HG03378 (cell line): ENCODE results near the gene CA10.

Experiments used
- ATAC-seq: cut with Tn5 transposase; IDR thresholded peaks from one replicate; pipeline ENCODE4 v1.9.1; 2021; ENCODE audit warnings: mild to moderate bottlenecking, moderate library complexity; ENCODE audit not compliant: unreplicated experiment

CA10 gene

DNA sequence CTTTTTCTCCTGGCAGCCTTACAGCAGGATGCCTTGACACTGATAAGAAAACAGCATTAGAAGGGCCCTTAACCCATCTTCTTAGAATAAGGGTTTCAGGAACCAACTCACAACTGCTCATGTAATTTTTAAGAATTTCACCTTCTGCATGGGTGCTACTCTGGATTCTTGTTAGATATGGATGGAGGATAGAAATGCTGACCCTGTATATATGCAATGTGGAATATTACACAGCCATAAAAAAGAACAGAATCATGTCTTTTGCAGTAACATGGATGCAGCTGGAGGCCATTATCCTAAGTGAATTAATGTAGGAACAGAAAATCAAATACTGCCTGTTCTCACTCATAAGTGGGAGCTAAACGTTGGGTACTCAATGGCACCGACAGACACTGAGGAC, 423.5 kb downstream of the CA10 start:
- no peak for ATAC-seq

GRCh38 chr17:51734462-51734861, 424.1 kb downstream of the CA10 start:
- no peak for ATAC-seq

DNA sequence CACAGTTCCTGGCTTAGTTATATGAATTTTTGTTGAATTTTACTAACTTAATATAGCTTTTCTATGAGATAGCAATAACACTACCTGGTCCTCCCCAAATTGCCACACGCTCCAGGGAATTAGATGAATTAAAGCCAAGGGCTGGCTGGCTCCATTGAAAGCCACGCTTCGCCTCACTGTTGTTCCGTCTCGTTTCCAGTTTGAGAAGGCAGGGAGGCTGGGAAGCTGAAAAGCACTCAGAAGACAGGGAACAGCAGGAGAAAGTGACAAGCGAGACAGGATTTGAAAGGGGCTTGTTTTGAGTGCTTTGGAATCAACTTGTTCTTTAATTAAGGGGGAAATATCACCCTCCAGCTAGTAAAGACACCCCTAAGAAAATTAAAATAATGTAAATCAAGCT, 425.3 kb downstream of the CA10 start:
- ATAC-seq = no peak

DNA sequence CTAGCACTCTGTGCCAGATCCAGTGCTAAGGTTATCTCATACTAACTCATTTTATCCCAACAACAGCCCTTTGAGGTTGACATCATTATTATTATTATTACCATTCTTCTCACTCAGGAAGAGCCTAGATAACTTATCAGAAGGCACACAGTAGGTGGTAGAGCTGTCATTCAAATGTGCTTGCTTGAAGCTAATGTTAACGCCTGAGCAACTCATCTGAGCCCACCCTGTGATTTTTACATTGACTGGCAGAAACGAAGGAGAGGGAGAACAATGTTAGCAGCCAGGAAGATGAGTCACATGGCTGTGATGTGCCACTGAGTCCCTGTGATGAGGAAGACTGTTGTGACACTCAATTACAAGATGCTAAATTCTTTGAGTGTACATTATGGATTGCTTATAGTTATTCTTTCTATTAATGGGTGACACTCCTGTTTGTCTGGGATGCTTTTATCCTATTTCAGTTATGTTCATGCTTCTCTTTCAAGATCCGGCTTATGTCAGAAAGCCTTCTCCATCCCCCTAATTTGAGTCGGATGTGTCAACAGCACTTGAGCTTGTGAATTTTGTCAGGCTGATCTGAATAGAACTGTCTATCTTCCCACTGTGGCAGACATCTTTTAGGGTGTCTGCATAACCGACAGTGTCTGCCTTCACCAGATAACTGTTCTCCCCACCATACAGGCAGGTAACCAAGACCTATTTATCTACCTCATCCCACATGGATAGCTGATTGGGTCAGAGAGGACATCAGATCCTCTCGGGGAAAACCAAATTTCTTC, 426.4 kb downstream of the CA10 start:
- no peak for ATAC-seq

DNA sequence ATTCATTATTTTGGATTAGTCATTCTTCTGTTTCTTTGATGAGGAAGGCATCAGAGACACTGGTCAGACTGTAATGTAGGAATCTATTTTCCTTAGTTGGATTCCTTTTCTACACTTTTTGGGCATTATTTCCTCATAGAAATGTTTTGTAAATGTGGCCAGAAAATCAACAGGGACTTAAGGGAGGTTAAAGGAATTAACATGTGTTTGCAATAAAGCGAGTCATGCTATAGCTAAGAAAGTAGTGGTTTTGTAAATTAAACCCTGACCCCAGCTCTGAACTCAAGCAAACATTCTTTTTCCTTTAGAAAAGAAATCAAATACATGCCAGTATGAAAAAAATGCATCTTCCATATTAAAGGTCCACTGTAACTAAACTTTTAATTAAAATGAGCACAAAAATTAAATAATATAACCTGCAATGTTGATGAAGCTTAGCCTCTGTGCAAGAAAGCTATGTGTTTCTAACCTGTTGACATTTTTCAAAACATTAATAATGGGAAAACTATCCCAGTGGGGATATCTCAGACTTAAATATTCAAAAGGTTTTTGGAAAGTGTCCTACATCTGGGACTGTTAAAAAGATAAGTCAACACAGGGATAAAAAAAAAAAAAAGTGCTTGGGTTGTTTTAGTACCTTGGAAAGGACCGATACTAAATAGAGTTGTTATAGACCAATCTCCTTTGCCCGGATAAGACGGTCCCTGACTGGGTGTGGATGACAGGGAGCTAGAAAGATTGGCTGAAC, 428.0 kb downstream of the CA10 start:
- ATAC-seq = no peak

- peak; percentile 75 for ATAC-seq
These were observed 433.3 kb downstream of the CA10 start for GRCh38 chr17:51725185-51725584.

DNA sequence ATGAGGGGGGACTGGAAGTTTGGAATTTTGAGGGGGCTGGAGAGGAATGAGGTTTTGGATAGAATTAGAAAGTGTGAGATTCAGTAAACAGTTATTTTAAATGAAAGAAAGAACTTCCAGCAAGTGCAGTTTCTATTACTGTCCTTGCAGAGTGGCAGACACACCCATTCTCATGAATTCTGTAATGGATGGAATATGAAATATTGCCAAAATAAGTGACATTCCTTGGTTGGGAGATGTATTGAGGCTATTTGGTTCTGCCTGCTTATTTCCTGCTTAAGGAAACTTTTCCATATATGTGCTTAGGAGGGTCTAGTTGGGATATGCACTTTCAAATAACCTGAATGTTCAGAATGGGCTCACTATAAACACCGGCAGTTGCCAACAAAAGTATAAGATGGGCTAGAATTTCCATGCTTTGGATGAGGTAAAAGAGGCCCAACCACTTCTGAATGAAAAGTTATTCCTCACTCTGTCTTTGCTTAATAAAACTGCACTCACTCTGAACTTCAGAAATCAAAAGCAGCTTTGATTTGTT, 434.4 kb downstream of the CA10 start:
- no peak for ATAC-seq

DNA sequence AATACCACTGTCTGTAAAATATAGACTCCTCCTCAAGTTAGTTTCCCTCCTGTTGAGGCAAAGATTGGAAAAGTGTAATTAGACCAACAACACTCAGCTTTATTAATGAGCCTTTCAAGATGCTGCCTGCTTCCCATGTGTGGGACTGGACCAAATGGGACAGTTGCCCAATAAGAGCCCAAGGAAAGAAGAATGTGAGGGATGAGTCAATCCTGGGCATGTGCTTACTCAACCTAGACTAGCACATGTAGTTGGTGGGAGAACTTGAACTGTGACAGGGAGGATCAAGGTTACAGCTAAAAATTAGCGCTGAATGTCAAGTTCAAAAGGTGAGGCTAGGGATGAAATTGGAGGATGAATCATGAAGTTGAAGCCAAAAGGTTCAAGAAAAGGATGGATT, 435.5 kb downstream of the CA10 start:
- ATAC-seq = no peak

DNA sequence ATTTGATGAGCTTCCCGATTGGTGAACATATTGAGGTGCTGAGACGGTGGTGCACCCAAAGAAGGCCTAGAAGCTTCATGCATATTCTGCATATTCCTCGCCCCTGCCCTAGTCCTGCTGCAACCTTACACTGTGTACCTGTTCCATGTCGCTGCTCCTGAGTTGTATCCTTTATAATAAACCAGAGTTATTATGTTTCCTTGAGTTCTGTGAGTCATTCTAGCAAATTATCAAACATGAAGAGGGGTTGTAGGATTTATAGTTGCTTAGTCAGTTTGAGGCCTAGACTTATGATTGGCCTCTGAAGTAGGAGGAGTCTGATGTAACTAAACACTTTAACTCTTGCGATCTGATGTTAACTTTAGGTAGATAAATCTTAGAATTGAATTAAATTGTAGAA, 436.8 kb downstream of the CA10 start:
- no peak for ATAC-seq

DNA sequence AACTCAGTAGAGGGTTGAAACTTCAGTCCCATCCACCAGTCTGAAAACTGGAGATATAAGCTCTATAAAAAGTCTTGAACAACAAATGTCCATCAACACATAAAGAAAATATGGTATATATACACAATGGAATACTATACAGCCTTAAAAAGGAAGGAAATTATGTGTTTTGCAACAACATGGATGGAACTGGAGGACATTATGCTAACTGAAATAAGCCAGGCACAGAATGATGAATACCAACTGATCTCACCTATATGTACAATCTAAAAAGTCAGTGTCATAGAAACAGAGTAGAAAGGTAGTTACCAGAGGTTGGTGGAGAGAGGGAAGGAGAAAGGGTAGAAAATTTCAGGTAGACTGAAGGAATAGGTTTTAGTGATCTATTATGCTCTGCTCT, 438.1 kb downstream of the CA10 start:
- no peak for ATAC-seq

GRCh38 chr17:51718983-51719382, 439.5 kb downstream of the CA10 start:
- no peak for ATAC-seq

- ATAC-seq = no peak
These were observed 446.9 kb downstream of the CA10 start for GRCh38 chr17:51711581-51711980.

- ATAC-seq = no peak
These were observed 447.9 kb downstream of the CA10 start for GRCh38 chr17:51710634-51710979.

GRCh38 chr17:51709694-51710633, 448.6 kb downstream of the CA10 start:
- ATAC-seq = no peak

GRCh38 chr17:51707216-51707615, 451.3 kb downstream of the CA10 start:
- no peak for ATAC-seq

- no peak for ATAC-seq
These were observed 452.4 kb downstream of the CA10 start for GRCh38 chr17:51706093-51706492.

DNA sequence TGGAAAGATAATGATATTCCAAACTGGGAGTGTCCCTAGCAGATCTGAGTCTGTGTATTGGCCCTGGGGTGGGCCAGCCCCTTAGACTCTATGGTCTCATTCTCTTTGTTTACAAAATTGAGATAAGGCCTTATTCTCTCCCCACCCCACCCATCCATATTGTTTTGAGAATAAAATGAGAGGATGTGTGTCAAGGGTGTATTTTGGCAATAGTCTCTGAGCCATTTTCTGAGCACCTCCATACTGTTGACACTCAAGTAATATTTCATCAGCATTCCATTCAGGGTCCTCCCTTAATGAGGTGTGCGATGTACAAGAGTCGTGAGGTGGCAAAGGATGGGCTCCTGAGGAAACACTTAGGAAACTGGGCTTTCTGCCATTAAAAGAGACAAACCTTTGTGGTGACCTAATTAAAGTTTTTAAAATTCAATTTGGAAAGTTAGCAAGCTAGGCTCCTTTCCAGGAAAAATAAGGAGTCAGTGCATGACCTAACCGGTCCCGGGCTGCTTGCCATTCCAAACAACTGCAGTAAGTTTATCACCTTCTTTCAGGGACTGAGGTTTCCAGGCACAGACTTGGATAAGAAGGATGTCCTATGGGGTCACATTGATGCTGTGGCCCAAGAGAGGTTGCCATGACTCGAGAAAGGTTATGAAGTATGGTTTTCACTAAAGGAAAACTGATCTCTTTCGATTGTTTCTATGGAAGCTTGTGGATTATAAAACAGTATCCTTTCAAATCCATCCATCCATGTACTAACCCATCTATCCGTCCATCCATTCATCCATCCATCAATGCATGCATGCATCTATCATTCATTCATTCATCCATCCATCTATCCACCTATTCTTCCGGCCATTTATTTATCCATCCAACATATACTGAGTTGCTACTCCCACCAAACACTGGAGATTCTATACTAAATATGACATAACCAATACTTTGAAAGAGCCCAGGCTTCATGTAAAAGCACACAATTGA, 454.9 kb downstream of the CA10 start:
- ATAC-seq = no peak

- ATAC-seq = no peak
These were observed 455.6 kb downstream of the CA10 start for GRCh38 chr17:51702963-51703360.

- no peak for ATAC-seq
These were observed 457.0 kb downstream of the CA10 start for GRCh38 chr17:51701501-51701900.
